ENCODE results near the gene OR5AR1.
A peak's percentile ranks its signal among the peaks of the same experiment; 100 is the strongest.

The OR5AR1 gene

GRCh38 chr11:56663386-56663785 lies at the start of gene OR5AR1:
Gene OR5AR1 (plus strand): TSS chr11:56663686. CDS start chr11:56663686, 0 bp downstream.
- Histone ChIP-seq H2AFZ (ENCODE audit: low read length) (no peak within 1 kb of the TSS), H3F3A (ENCODE audit: insufficient read depth, low read length) (no peaks in the 10 kb centered on the region), H3K27me3 (replicated peaks; ENCODE audit: insufficient read depth, low read length) (no peaks in the 10 kb centered on the region), H3K27ac (ENCODE audit: low read length) (no peak within 1 kb of the TSS), H3K4me3 (ENCODE audit: low read length) (no peak within 1 kb of the TSS), H3K4me1 (ENCODE audit: low read length) (no peaks in the 10 kb centered on the region), H3K9me2 (replicated peaks; ENCODE audit: insufficient read depth, low read length) (no peaks in the 10 kb centered on the region), H3K9ac (ENCODE audit: low read length) (no peak within 1 kb of the TSS), H3K9me3 (replicated peaks; ENCODE audit: insufficient read depth, low read length) (no peaks in the 10 kb centered on the region), H3K4me2 (ENCODE audit: low read depth, low read length) (no peak within 1 kb of the TSS), H3K36me3 (replicated peaks; ENCODE audit: insufficient read depth, low read length) (no peaks in the 10 kb centered on the region), H3K79me2 (ENCODE audit: low read length) (no peaks in the 10 kb centered on the region), H4K20me1 (ENCODE audit: insufficient read depth, low read length) (no peaks in the 10 kb centered on the region)
- no peak for DNase-seq
- no peak for TF ChIP-seq EZH2phosphoT487 (IDR thresholded peaks at IDR 0.05; ENCODE audit: low read length)

- no peaks in the 10 kb centered on the region for H3F3A ChIP-seq (ENCODE audit: insufficient read depth, low read length)
- no peak overlapping the region for H3K4me2 ChIP-seq (ENCODE audit: low read depth, low read length)
- no peaks in the 10 kb centered on the region for H3K4me1 ChIP-seq (ENCODE audit: low read length)
- H2AFZ ChIP-seq (ENCODE audit: low read length), result no peak overlapping the region
- H3K4me3 ChIP-seq (ENCODE audit: low read length), result no peak overlapping the region
- H3K36me3 ChIP-seq (replicated peaks; ENCODE audit: insufficient read depth, low read length), result no peaks in the 10 kb centered on the region
- H3K27me3 ChIP-seq (replicated peaks; ENCODE audit: insufficient read depth, low read length), result no peaks in the 10 kb centered on the region
- DNase-seq, result peak; percentile 39
- TF ChIP-seq EZH2 (optimal IDR thresholded peaks at IDR 0.05; ENCODE audit: low read depth, low read length), result no peak
- peak; percentile 43 for TF ChIP-seq CTCF (IDR thresholded peaks at IDR 0.05; ENCODE audit: low read length)
- TF ChIP-seq EZH2phosphoT487 (IDR thresholded peaks at IDR 0.05; ENCODE audit: low read length), result no peak
- no peaks in the 10 kb centered on the region for H3K9me3 ChIP-seq (replicated peaks; ENCODE audit: insufficient read depth, low read length)
- no peak overlapping the region for H3K27ac ChIP-seq (ENCODE audit: low read length)
- H3K79me2 ChIP-seq (ENCODE audit: low read length), result no peaks in the 10 kb centered on the region
- no peak overlapping the region for H3K9ac ChIP-seq (ENCODE audit: low read length)
- H4K20me1 ChIP-seq (ENCODE audit: insufficient read depth, low read length), result no peaks in the 10 kb centered on the region
- H3K9me2 ChIP-seq (replicated peaks; ENCODE audit: insufficient read depth, low read length), result no peaks in the 10 kb centered on the region
Observed at GRCh38 chr11:56624661-56625110, 38.8 kb upstream of the OR5AR1 start.

- no peak for DNase-seq
- H3K27me3 ChIP-seq (replicated peaks; ENCODE audit: insufficient read depth, low read length), result no peaks in the 10 kb centered on the region
- H3K9me3 ChIP-seq (replicated peaks; ENCODE audit: insufficient read depth, low read length), result no peaks in the 10 kb centered on the region
- no peaks in the 10 kb centered on the region for H3K36me3 ChIP-seq (replicated peaks; ENCODE audit: insufficient read depth, low read length)
- no peak for TF ChIP-seq CTCF (IDR thresholded peaks at IDR 0.05; ENCODE audit: low read length)
- no peak for TF ChIP-seq EZH2 (optimal IDR thresholded peaks at IDR 0.05; ENCODE audit: low read depth, low read length)
- TF ChIP-seq EZH2phosphoT487 (IDR thresholded peaks at IDR 0.05; ENCODE audit: low read length), result no peak
- no peak overlapping the region for H3K9ac ChIP-seq (ENCODE audit: low read length)
- H3K79me2 ChIP-seq (ENCODE audit: low read length), result no peaks in the 10 kb centered on the region
- H3K4me2 ChIP-seq (ENCODE audit: low read depth, low read length), result no peak overlapping the region
- H3F3A ChIP-seq (ENCODE audit: insufficient read depth, low read length), result no peaks in the 10 kb centered on the region
- H4K20me1 ChIP-seq (ENCODE audit: insufficient read depth, low read length), result no peaks in the 10 kb centered on the region
- no peaks in the 10 kb centered on the region for H3K4me1 ChIP-seq (ENCODE audit: low read length)
- no peak overlapping the region for H3K4me3 ChIP-seq (ENCODE audit: low read length)
- no peak overlapping the region for H2AFZ ChIP-seq (ENCODE audit: low read length)
- no peaks in the 10 kb centered on the region for H3K9me2 ChIP-seq (replicated peaks; ENCODE audit: insufficient read depth, low read length)
- no peak overlapping the region for H3K27ac ChIP-seq (ENCODE audit: low read length)
Observed at GRCh38 chr11:56625946-56626345, 37.5 kb upstream of the OR5AR1 start.

- H3K9me2 ChIP-seq (replicated peaks; ENCODE audit: insufficient read depth, low read length), result no peaks in the 10 kb centered on the region
- TF ChIP-seq EZH2 (optimal IDR thresholded peaks at IDR 0.05; ENCODE audit: low read depth, low read length) (no peak), EZH2phosphoT487 (IDR thresholded peaks at IDR 0.05; ENCODE audit: low read length) (no peak), CTCF (IDR thresholded peaks at IDR 0.05; ENCODE audit: low read length) (no peak)
- H3F3A ChIP-seq (ENCODE audit: insufficient read depth, low read length), result no peaks in the 10 kb centered on the region
- H3K9me3 ChIP-seq (replicated peaks; ENCODE audit: insufficient read depth, low read length), result no peaks in the 10 kb centered on the region
- H3K4me1 ChIP-seq (ENCODE audit: low read length), result no peaks in the 10 kb centered on the region
- H3K9ac ChIP-seq (ENCODE audit: low read length), result no peak overlapping the region
- H3K27me3 ChIP-seq (replicated peaks; ENCODE audit: insufficient read depth, low read length), result no peaks in the 10 kb centered on the region
- H2AFZ ChIP-seq (ENCODE audit: low read length), result no peak overlapping the region
- DNase-seq, result no peak
- no peaks in the 10 kb centered on the region for H3K36me3 ChIP-seq (replicated peaks; ENCODE audit: insufficient read depth, low read length)
- H3K27ac ChIP-seq (ENCODE audit: low read length), result no peak overlapping the region
- no peak overlapping the region for H3K4me2 ChIP-seq (ENCODE audit: low read depth, low read length)
- no peaks in the 10 kb centered on the region for H4K20me1 ChIP-seq (ENCODE audit: insufficient read depth, low read length)
- H3K4me3 ChIP-seq (ENCODE audit: low read length), result no peak overlapping the region
- no peaks in the 10 kb centered on the region for H3K79me2 ChIP-seq (ENCODE audit: low read length)
Observed at GRCh38 chr11:56632329-56632728, 31.2 kb upstream of the OR5AR1 start.

Data from MM.1S (cell line).